ENCODE data around the gene CLEC16A. TPM values are rescaled to one million over a fixed set of nuclear protein-coding genes. Genes with fewer than 3 reads are reported as not detected.

Gene CLEC16A
- total and polyA plus RNA-seq, 2 donors (not counting 1 experiment from before 2014, with no cell fraction given), result 21.9 to 79.5 TPM

GRCh38 chr16:11087691-11088073, 143.3 kb downstream of the CLEC16A start:
- ChIA-PET POLR2A (interaction anchor here (0.8 to 0.9 kb wide), 2 partner anchors 8 to 10 kb away, joined by 4 to 6 read pairs; no protein-coding TSS in a partner anchor), CTCF (interaction anchor here (0.7 kb wide), 1 partner anchor 308 kb away, joined by 3 read pairs; no protein-coding TSS in a partner anchor)
- peaks cover 6 to 11% of the 10 kb centered on the region in 2 donors for H3K4me1 ChIP-seq (ENCODE audit: control insufficient read depth in 2 of 2, insufficient read depth in 2 of 2, low read length in 2 of 2)
- no peak overlapping the region for H3K4me3 Mint-ChIP-seq
- no peaks in the 10 kb centered on the region for H4K20me1 ChIP-seq (ENCODE audit: control insufficient read depth, insufficient read depth, low read length, poor library complexity, severe bottlenecking)
- H3K9me3 ChIP-seq (ENCODE audit: control extremely low read depth in 1 of 3, control insufficient read depth in 2 of 3, insufficient read depth in 1 of 3, low read length in 2 of 3), result no peaks in the 10 kb centered on the region
- H3K27ac ChIP-seq (ENCODE audit: low read length in 2 of 2), result peak overlapping the region in 1 of 2 donors; percentile 24
- peaks cover 37% of the 10 kb centered on the region for H3K4me1 Mint-ChIP-seq
- no peak overlapping the region for H3K4me2 ChIP-seq (replicated peaks; ENCODE audit: low read depth, low read length, poor library complexity, severe bottlenecking)
- intact Hi-C loops (cut with micrococcal nuclease), result no loop called here
- ATAC-seq (ENCODE audit: low read depth) (no peak), DNase-seq (no peak)
- H3K9me3 Mint-ChIP-seq (ENCODE audit: insufficient read depth), result no peaks in the 10 kb centered on the region
- H3K9ac ChIP-seq (ENCODE audit: low read length), result no peak overlapping the region
- H3K27me3 ChIP-seq (replicated peaks in 1 of 4; ENCODE audit: control extremely low read depth in 1 of 4, control insufficient read depth in 3 of 4, insufficient read depth in 4 of 4, low read length in 3 of 4), result no peaks in the 10 kb centered on the region
- H3K27ac Mint-ChIP-seq, result peak overlapping the region; percentile 77
- H2AFZ ChIP-seq (ENCODE audit: insufficient read depth, low read depth, low read length, poor library complexity, severe bottlenecking), result no peak overlapping the region
- H3K36me3 ChIP-seq (replicated peaks in 1 of 2; ENCODE audit: control extremely low read depth in 1 of 2, control insufficient read depth in 1 of 2, extremely low read depth in 1 of 2, insufficient read depth in 2 of 2, low read length in 1 of 2), result peaks cover 1 to 22% of the 10 kb centered on the region in 2 experiments
- no peaks in the 10 kb centered on the region for H3K79me2 ChIP-seq (ENCODE audit: control insufficient read depth, insufficient read depth, low read length)
- WGBS (ENCODE audit: insufficient coverage), result 81% methylated on average over 6 of the region's 6 CpGs
- no peaks in the 10 kb centered on the region for H3K27me3 Mint-ChIP-seq
- no peak overlapping the region for H3K4me3 ChIP-seq (ENCODE audit: control extremely low read depth in 1 of 5, extremely low read depth in 1 of 5, insufficient read depth in 1 of 5, low read depth in 2 of 5, low read length in 4 of 5)
- TF ChIP-seq CTCF (IDR thresholded peaks at IDR 0.05) (no peak), EZH2 (IDR thresholded peaks at IDR 0.05; ENCODE audit: borderline replicate concordance, insufficient read depth, low read depth, low read length, poor library complexity, severe bottlenecking) (no peak)

DNA sequence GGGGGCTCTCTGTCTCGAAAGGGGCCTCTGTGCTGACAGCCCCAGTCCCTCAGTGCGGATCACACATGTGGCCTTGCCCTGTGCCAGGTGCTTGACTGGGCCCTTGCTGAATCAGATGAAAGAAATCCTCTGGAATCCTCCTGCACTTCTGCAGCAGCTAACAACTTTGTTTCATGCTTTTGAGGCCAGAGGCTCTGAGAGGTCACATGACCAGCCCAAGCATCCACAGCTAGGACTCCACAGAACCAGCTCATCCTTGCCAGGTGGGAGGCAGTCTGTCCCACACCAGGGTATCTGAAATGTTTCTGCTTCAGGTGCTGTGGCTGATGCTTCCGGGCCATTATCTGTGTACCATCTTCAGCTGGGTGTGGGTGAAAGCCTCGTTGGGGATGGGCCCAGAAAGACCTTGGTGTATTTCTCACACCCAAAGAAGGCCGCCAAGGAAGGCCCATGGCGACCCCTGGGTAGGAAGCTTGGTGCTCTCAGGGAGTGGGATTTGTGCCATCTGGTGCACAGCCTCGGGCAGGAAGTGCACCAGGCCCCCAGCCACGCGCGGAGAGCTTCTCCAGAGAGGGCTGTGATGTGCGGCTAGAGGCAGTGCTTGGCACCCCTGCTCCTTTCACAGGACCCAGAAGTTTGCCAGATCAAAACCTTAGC, 143.8 kb downstream of the CLEC16A start:
- ATAC-seq (ENCODE audit: low read depth) (peak; percentile 17), DNase-seq (no peak)
- Mint-ChIP-seq H3K4me1 (peaks cover 41% of the 10 kb centered on the region), H3K27me3 (no peaks in the 10 kb centered on the region), H3K27ac (peak overlapping the region; percentile 77), H3K4me3 (no peak overlapping the region), H3K9me3 (ENCODE audit: insufficient read depth) (no peaks in the 10 kb centered on the region)
- TF ChIP-seq EZH2 (IDR thresholded peaks at IDR 0.05; ENCODE audit: borderline replicate concordance, insufficient read depth, low read depth, low read length, poor library complexity, severe bottlenecking), result no peak
- Histone ChIP-seq H3K4me3 (ENCODE audit: control extremely low read depth in 1 of 5, extremely low read depth in 1 of 5, insufficient read depth in 1 of 5, low read depth in 2 of 5, low read length in 4 of 5) (no peak overlapping the region), H3K4me2 (replicated peaks; ENCODE audit: low read depth, low read length, poor library complexity, severe bottlenecking) (peak overlapping the region; percentile 4), H2AFZ (ENCODE audit: insufficient read depth, low read depth, low read length, poor library complexity, severe bottlenecking) (no peak overlapping the region), H3K27ac (ENCODE audit: low read length in 2 of 2) (peak overlapping the region in 1 of 2 donors; percentile 24), H3K79me2 (ENCODE audit: control insufficient read depth, insufficient read depth, low read length) (no peaks in the 10 kb centered on the region), H3K36me3 (replicated peaks in 1 of 2; ENCODE audit: control extremely low read depth in 1 of 2, control insufficient read depth in 1 of 2, extremely low read depth in 1 of 2, insufficient read depth in 2 of 2, low read length in 1 of 2) (peaks cover 1 to 21% of the 10 kb centered on the region in 2 experiments), H3K9ac (ENCODE audit: low read length) (no peak overlapping the region), H3K27me3 (replicated peaks in 1 of 4; ENCODE audit: control extremely low read depth in 1 of 4, control insufficient read depth in 3 of 4, insufficient read depth in 4 of 4, low read length in 3 of 4) (no peaks in the 10 kb centered on the region), H3K4me1 (ENCODE audit: control insufficient read depth in 2 of 2, insufficient read depth in 2 of 2, low read length in 2 of 2) (peaks cover 10 to 16% of the 10 kb centered on the region in 2 donors), H4K20me1 (ENCODE audit: control insufficient read depth, insufficient read depth, low read length, poor library complexity, severe bottlenecking) (no peaks in the 10 kb centered on the region), H3K9me3 (ENCODE audit: control extremely low read depth in 1 of 3, control insufficient read depth in 2 of 3, insufficient read depth in 1 of 3, low read length in 2 of 3) (no peaks in the 10 kb centered on the region)
- intact Hi-C loops (cut with micrococcal nuclease), result no loop called here
- WGBS (ENCODE audit: insufficient coverage), result 25% methylated on average over 7 of the region's 11 CpGs
- ChIA-PET POLR2A (interaction anchor here (0.6 to 0.9 kb wide), 3 partner anchors 9 to 170 kb away, joined by 3 to 6 read pairs (median 4); no protein-coding TSS in a partner anchor), CTCF (interaction anchor here (0.7 to 1.5 kb wide), 3 partner anchors 42 to 308 kb away, joined by 3 read pairs; no protein-coding TSS in a partner anchor)
